DOHH2 (cell line): ENCODE results near the gene ERFE.

Experiments used
- H3F3A ChIP-seq: fragments of 200-600 bp; sonication (generic), shearing (Covaris generic); 2 replicates; pipeline ENCODE4 v1.6.0; 2016; ENCODE audit warnings: antibody characterized with exemption, mild to moderate bottlenecking; ENCODE audit not compliant: control insufficient read depth, insufficient read depth
- H3K27ac ChIP-seq: fragments of 200-600 bp; sonication (generic); 2 replicates; pipeline ENCODE4 v1.5.1; 2014; ENCODE audit warnings: low read depth, mild to moderate bottlenecking, low read length, moderate library complexity
- H3K27me3 ChIP-seq: fragments of 200-600 bp; sonication (generic); 2 replicates; pipeline ENCODE4 v1.6.1; 2014; ENCODE audit warnings: mild to moderate bottlenecking, low read length, mixed read lengths; ENCODE audit not compliant: control insufficient read depth
- H3K36me3 ChIP-seq: fragments of 200-600 bp; sonication (generic); 2 replicates; pipeline ENCODE4 v1.6.1; 2014; ENCODE audit warnings: mild to moderate bottlenecking, low read length, moderate library complexity, mixed read lengths; ENCODE audit not compliant: control insufficient read depth
- H3K4me1 ChIP-seq: fragments of 200-600 bp; sonication (generic); 2 replicates; pipeline ENCODE4 v1.6.1; 2014; ENCODE audit warnings: mild to moderate bottlenecking, low read length, mixed read lengths; ENCODE audit not compliant: control insufficient read depth
- H3K4me2 ChIP-seq: fragments of 200-600 bp; sonication (generic); 2 replicates; pipeline ENCODE4 v1.6.0; 2014; ENCODE audit warnings: mild to moderate bottlenecking, low read length, moderate library complexity
- H3K4me3 ChIP-seq: fragments of 200-600 bp; sonication (generic); 2 replicates; pipeline ENCODE4 v1.5.1; 2014; ENCODE audit warnings: mild to moderate bottlenecking, low read length, mixed read lengths
- H3K79me2 ChIP-seq: fragments of 200-600 bp; sonication (generic); 2 replicates; pipeline ENCODE4 v1.6.1; 2014; ENCODE audit warnings: mild to moderate bottlenecking, low read length, mixed read lengths; ENCODE audit not compliant: control insufficient read depth
- H3K9me2 ChIP-seq: fragments of 200-600 bp; sonication (generic); replicated peaks from 2 replicates; pipeline ENCODE4 v1.6.1; 2014; ENCODE audit warnings: mild to moderate bottlenecking, low read length, mixed read lengths; ENCODE audit not compliant: control insufficient read depth
- H3K9me3 ChIP-seq: fragments of 200-600 bp; sonication (generic); 2 replicates; pipeline ENCODE4 v1.6.1; 2014; ENCODE audit warnings: antibody characterized with exemption, low read length, mixed read lengths; ENCODE audit not compliant: control insufficient read depth, insufficient read depth
- H4K20me1 ChIP-seq: fragments of 200-600 bp; sonication (generic); 2 replicates; pipeline ENCODE4 v1.6.0; 2014; ENCODE audit warnings: low read depth, mild to moderate bottlenecking, antibody characterized with exemption, low read length, moderate library complexity; ENCODE audit not compliant: control insufficient read depth, insufficient read depth
- EZH2phosphoT487 ChIP-seq: fragments of 200-600 bp; sonication (generic); IDR thresholded peaks from 2 replicates; pipeline ENCODE4 v1.6.1; 2017; ENCODE audit warnings: borderline replicate concordance, mild to moderate bottlenecking, antibody characterized with exemption, low read length, moderate library complexity, mixed read lengths
- TF ChIP-seq, protein P1 (sequence below): fragments of 200-600 bp; sonication (generic); IDR thresholded peaks from one replicate; pipeline ENCODE4 v1.5.1; 2014; ENCODE audit warnings: antibody characterized with exemption, mild to moderate bottlenecking, low read depth, low read length; ENCODE audit not compliant: poor library complexity, severe bottlenecking

ERFE gene

GRCh38 chr2:238150686-238151085 lies 8.1 kb upstream of the ERFE start:
- H3K4me3 ChIP-seq, result no peak overlapping the region
- H3K9me2 ChIP-seq, result no peaks in the 10 kb centered on the region
- H4K20me1 ChIP-seq, result no peaks in the 10 kb centered on the region
- H3K9me3 ChIP-seq, result no peaks in the 10 kb centered on the region; the same call in 1 of the 2 replicates
- no peak for TF ChIP-seq EZH2phosphoT487
- TF ChIP-seq, protein P1, sequence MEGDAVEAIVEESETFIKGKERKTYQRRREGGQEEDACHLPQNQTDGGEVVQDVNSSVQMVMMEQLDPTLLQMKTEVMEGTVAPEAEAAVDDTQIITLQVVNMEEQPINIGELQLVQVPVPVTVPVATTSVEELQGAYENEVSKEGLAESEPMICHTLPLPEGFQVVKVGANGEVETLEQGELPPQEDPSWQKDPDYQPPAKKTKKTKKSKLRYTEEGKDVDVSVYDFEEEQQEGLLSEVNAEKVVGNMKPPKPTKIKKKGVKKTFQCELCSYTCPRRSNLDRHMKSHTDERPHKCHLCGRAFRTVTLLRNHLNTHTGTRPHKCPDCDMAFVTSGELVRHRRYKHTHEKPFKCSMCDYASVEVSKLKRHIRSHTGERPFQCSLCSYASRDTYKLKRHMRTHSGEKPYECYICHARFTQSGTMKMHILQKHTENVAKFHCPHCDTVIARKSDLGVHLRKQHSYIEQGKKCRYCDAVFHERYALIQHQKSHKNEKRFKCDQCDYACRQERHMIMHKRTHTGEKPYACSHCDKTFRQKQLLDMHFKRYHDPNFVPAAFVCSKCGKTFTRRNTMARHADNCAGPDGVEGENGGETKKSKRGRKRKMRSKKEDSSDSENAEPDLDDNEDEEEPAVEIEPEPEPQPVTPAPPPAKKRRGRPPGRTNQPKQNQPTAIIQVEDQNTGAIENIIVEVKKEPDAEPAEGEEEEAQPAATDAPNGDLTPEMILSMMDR, result no peak
- H3F3A ChIP-seq, result no peaks in the 10 kb centered on the region
- H3K79me2 ChIP-seq, result no peaks in the 10 kb centered on the region
- no peaks in the 10 kb centered on the region for H3K27me3 ChIP-seq
- H3K4me1 ChIP-seq, result peaks cover 6% of the 10 kb centered on the region
- no peak overlapping the region for H3K4me2 ChIP-seq
- H3K36me3 ChIP-seq, result no peaks in the 10 kb centered on the region
- no peak overlapping the region for H3K27ac ChIP-seq

GRCh38 chr2:238151205-238151604 lies 7.6 kb upstream of the ERFE start:
- Histone ChIP-seq H3K4me2 (no peak overlapping the region), H4K20me1 (no peaks in the 10 kb centered on the region), H3K36me3 (no peaks in the 10 kb centered on the region), H3K4me1 (peaks cover 6% of the 10 kb centered on the region), H3K27me3 (no peaks in the 10 kb centered on the region), H3K27ac (no peak overlapping the region), H3F3A (no peaks in the 10 kb centered on the region), H3K79me2 (no peaks in the 10 kb centered on the region), H3K9me2 (no peaks in the 10 kb centered on the region), H3K4me3 (no peak overlapping the region), H3K9me3 (no peaks in the 10 kb centered on the region; the same call in 1 of the 2 replicates)
- TF ChIP-seq, protein P1, result no peak
- TF ChIP-seq EZH2phosphoT487, result no peak

DNA sequence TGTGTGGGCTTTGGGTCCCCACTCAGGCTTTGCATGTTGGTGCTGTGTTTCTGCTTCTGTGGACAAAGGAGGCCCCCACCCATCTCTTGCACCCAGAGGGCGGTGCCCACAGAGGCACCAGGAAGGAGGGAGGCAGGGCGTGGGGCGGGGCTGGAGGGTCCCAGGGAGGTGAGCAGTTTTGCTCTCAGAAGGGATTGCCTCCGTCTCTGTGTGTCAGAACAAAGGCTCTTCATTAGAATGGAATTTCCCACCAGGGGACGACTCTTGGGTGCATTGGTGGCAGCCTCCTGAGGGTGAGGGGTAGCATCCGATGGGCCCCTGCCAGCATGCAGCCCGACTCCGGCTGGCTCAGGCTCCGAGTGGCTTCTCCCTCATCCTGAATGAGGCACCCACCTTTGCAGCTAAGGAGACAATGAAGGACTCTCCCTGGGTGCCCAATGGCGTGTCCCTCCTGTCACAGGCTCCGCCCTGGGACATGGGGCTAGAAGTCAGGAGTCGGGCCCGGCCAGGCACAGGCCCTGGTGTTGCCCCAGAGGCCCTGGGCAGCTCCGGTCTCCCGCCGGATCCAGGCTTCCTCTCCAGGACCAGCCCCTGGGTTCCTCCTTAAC lies 7.0 kb upstream of the ERFE start:
- no peaks in the 10 kb centered on the region for H3K27me3 ChIP-seq
- H3K79me2 ChIP-seq, result no peaks in the 10 kb centered on the region
- no peak overlapping the region for H3K27ac ChIP-seq
- H3K9me2 ChIP-seq, result no peaks in the 10 kb centered on the region
- no peaks in the 10 kb centered on the region for H3K36me3 ChIP-seq
- peaks cover 6% of the 10 kb centered on the region for H3K4me1 ChIP-seq
- no peaks in the 10 kb centered on the region for H3F3A ChIP-seq
- no peak overlapping the region for H3K4me2 ChIP-seq
- H4K20me1 ChIP-seq, result no peaks in the 10 kb centered on the region
- no peaks in the 10 kb centered on the region; the same call in 1 of the 2 replicates for H3K9me3 ChIP-seq
- H3K4me3 ChIP-seq, result no peak overlapping the region
- no peak for TF ChIP-seq EZH2phosphoT487
- TF ChIP-seq, protein P1, result no peak
